ENCODE measurements around the gene RBM44. TPM values are rescaled to one million over a fixed set of nuclear protein-coding genes. Genes with fewer than 3 reads are reported as not detected.

Gene RBM44
- total RNA-seq, 4 donors from 2014 or later = 0.07 to 0.51 (median 0.26) TPM

- in situ Hi-C loops (cut with MboI; ENCODE audit: low sequenced_read_pairs in 4 of 4) (no loop called here), intact Hi-C loops (cut with DNase I; ENCODE audit: low total_unique reads) (no loop called here)
- H3K4me1 ChIP-seq = peaks cover 0 to 3% of the 10 kb centered on the region in 2 donors
- no peaks in the 10 kb centered on the region for H3K27me3 ChIP-seq
- TF ChIP-seq CTCF (IDR thresholded peaks at IDR 0.05 in 4 of 5, conservative IDR thresholded peaks at IDR 0.05 in 1 of 5) = no peak
- DNase-seq (no peak), ATAC-seq (no peak)
- no peak overlapping the region for H3K27ac ChIP-seq
- H3K36me3 ChIP-seq = no peaks in the 10 kb centered on the region
- no peak overlapping the region for H3K4me3 ChIP-seq
- no peaks in the 10 kb centered on the region for H3K9me3 ChIP-seq
Observed at GRCh38 chr2:237801466-237801865, 2.9 kb downstream of the RBM44 start.

GRCh38 chr2:237806334-237806733 lies 7.8 kb downstream of the RBM44 start:
- no peak overlapping the region for H3K4me3 ChIP-seq
- no peaks in the 10 kb centered on the region for H3K36me3 ChIP-seq
- H3K27me3 ChIP-seq = no peaks in the 10 kb centered on the region
- DNase-seq (no peak), ATAC-seq (no peak)
- H3K4me1 ChIP-seq = peaks cover 0 to 3% of the 10 kb centered on the region in 2 donors
- intact Hi-C loops (cut with DNase I; ENCODE audit: low total_unique reads) (no loop called here), in situ Hi-C loops (cut with MboI; ENCODE audit: low sequenced_read_pairs in 4 of 4) (no loop called here)
- no peak for TF ChIP-seq CTCF (IDR thresholded peaks at IDR 0.05 in 4 of 5, conservative IDR thresholded peaks at IDR 0.05 in 1 of 5)
- H3K9me3 ChIP-seq = no peaks in the 10 kb centered on the region
- no peak overlapping the region for H3K27ac ChIP-seq

GRCh38 chr2:237815637-237816036 lies 17.1 kb downstream of the RBM44 start:
- intact Hi-C loops (cut with DNase I; ENCODE audit: low total_unique reads) = no loop called here
- ATAC-seq (no peak), DNase-seq (no peak)
- H3K27me3 ChIP-seq = no peaks in the 10 kb centered on the region
- no peak overlapping the region for H3K4me3 ChIP-seq
- in situ Hi-C loops (cut with MboI; ENCODE audit: low sequenced_read_pairs in 4 of 4) = no loop called here
- H3K36me3 ChIP-seq = no peaks in the 10 kb centered on the region
- no peaks in the 10 kb centered on the region for H3K4me1 ChIP-seq
- H3K9me3 ChIP-seq = no peaks in the 10 kb centered on the region
- TF ChIP-seq POLR2A (IDR thresholded peaks at IDR 0.05) (no peak), CTCF (IDR thresholded peaks at IDR 0.05 in 4 of 5, conservative IDR thresholded peaks at IDR 0.05 in 1 of 5) (no peak)
- no peak overlapping the region for H3K27ac ChIP-seq

GRCh38 chr2:237816531-237816930 lies 18.0 kb downstream of the RBM44 start:
- no peak for ATAC-seq
- no peak overlapping the region for H3K4me3 ChIP-seq

More at GRCh38 chr2:237816531-237816930, 18.0 kb downstream of the RBM44 start:
- no peaks in the 10 kb centered on the region for H3K9me3 ChIP-seq
- no peaks in the 10 kb centered on the region for H3K36me3 ChIP-seq
- intact Hi-C loops (cut with DNase I; ENCODE audit: low total_unique reads) = no loop called here
- H3K27me3 ChIP-seq = no peaks in the 10 kb centered on the region
- no peak for DNase-seq
- H3K27ac ChIP-seq = no peak overlapping the region
- TF ChIP-seq POLR2A (IDR thresholded peaks at IDR 0.05) = no peak
- no peak for TF ChIP-seq CTCF (IDR thresholded peaks at IDR 0.05 in 4 of 5, conservative IDR thresholded peaks at IDR 0.05 in 1 of 5)
- in situ Hi-C loops (cut with MboI; ENCODE audit: low sequenced_read_pairs in 4 of 4) = no loop called here
- no peaks in the 10 kb centered on the region for H3K4me1 ChIP-seq

Measured in gastrocnemius medialis (tissue), 4 donors.